CD4-positive, alpha-beta T cell treated with Interferon gamma for 1 hour (primary cell): ENCODE results near the gene NAV3.
"Not testable (repeated sequence)": the region's sequence is repeated elsewhere in the genome, so short reads cannot be mapped to it uniquely, and the experiment has no call there.

Experiments used
- DNase-seq: peaks from one replicate; pipeline ENCODE4 v3.0.0-alpha.2; 2020

The NAV3 gene

GRCh38 chr12:78081590-78082314 is 251.1 kb downstream of the NAV3 start:
- DNase-seq: no peak

- no peak for DNase-seq
Measured at GRCh38 chr12:78085542-78086182, 255.0 kb downstream of the NAV3 start.

GRCh38 chr12:78086553-78087362 is 256.1 kb downstream of the NAV3 start:
- DNase-seq: no peak

- DNase-seq: no peak
Measured at GRCh38 chr12:78087363-78087675, 256.6 kb downstream of the NAV3 start.

- no peak for DNase-seq
Measured at GRCh38 chr12:78088391-78088832, 257.7 kb downstream of the NAV3 start.

GRCh38 chr12:78090266-78090665 is 259.6 kb downstream of the NAV3 start:
- DNase-seq: no peak

- DNase-seq: no peak
Measured at GRCh38 chr12:78095623-78096022, 264.9 kb downstream of the NAV3 start.

- DNase-seq: no peak
Measured at GRCh38 chr12:78096909-78097597, 266.4 kb downstream of the NAV3 start.

GRCh38 chr12:78099806-78100205 is 269.1 kb downstream of the NAV3 start:
- no peak for DNase-seq

- DNase-seq: no peak
Measured at GRCh38 chr12:78101113-78101876, 270.6 kb downstream of the NAV3 start.

DNA sequence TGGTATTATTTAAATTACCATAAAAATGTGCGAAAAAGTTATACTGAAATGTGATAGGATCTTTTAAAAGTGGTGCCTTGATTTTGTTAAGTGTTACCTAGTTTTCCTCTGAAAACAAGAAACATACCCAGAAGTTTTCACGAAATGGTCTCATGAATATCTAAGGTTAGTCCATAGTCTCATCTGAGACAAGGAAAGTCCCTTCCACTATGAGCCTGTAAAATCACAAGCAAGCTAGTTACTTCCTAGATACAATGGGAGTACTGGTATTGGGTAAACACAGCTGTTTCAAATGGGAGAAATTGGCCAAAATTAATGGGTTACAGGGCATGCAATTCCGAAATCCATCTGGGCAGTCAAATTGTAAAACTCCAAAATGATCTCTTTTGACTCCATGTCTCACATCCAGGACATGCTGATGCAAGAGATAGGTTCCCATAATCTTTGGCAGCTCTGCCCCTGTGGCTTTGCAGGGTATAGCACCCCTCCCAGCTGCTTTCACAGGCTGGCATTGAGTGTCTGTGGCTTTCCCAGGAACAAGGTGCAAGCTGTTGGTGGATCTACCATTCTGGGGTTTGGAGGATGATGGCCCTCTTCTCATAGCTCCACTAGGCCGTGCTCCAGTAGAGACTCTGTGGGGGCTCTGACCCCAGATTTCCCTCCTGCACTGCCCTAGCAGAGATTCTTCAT is 271.4 kb downstream of the NAV3 start:
- DNase-seq: no peak

DNA sequence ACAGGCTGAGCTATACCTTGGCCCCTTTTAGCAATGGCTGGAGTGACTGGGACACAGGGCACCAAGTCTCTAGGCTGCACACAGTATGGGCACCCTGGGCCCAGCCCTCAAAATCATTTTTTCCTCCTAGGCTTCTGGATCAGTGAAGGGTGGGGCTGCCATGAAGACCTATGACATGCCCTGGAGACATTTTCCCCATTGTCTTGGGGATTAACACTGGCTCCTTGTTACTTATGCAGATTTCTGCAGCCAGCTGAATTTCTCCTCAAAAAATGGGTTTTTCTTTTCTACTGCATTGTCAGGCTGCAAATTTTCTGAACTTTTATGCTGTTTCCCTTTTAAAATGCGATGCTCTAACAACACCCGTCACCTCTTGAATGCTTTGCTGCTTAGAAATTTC is 272.1 kb downstream of the NAV3 start:
- not testable (repeated sequence) for DNase-seq

DNA sequence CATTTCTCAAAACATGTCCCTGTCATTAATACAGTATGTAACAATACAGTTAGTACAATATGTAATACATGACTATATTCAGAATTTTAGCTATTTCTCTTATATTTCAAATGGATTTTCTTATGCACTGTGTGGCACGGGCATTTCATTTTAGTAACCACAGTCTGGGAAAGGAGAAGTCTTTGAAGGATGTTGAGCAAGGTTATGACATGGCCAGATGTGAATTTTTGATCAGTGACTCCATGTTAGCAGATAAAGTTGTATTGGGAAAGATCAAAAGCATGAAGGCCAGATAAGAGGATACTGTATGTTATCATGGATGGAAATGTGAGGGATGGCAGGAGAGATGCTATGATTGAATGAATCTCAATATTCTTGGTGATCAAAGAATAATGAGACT is 285.2 kb downstream of the NAV3 start:
- DNase-seq: no peak

- DNase-seq: no peak
Measured at GRCh38 chr12:78118036-78118435, 287.3 kb downstream of the NAV3 start.

GRCh38 chr12:78118486-78118885 is 287.8 kb downstream of the NAV3 start:
- DNase-seq: no peak

- DNase-seq: no peak
Measured at GRCh38 chr12:78119351-78119918, 288.7 kb downstream of the NAV3 start.

GRCh38 chr12:78120306-78120705 is 289.6 kb downstream of the NAV3 start:
- no peak for DNase-seq

DNA sequence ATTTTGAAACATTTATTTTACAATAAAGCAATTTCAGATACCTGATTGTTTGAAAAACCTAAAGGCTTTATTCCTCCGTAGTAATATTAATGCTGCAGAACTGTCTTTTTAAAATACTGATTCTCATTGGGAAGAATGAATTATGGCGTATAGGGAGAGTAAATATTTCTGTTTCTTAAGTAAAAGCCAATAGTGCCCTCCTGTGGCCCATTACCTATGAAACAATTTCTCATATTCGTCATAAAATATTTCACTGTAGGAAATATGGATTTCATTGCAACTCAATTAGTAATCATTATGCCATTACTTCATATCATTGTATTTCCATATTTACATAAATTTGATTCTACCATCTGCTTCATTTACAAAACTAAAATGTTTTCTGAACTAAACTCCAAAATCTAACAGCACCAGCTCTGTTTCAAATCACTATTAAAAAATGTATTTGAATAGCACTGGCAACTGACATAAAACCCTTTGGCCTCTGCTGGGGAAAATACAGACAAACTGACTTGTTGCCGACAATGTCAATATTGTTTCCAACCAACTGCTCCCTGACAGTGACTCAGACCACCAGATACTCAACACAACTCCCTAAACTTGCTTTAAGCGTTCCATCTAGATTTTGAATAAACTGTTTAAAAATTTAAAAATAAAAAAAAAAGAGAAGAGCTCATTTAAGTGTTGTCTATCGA is 290.3 kb downstream of the NAV3 start:
- no peak for DNase-seq

DNA sequence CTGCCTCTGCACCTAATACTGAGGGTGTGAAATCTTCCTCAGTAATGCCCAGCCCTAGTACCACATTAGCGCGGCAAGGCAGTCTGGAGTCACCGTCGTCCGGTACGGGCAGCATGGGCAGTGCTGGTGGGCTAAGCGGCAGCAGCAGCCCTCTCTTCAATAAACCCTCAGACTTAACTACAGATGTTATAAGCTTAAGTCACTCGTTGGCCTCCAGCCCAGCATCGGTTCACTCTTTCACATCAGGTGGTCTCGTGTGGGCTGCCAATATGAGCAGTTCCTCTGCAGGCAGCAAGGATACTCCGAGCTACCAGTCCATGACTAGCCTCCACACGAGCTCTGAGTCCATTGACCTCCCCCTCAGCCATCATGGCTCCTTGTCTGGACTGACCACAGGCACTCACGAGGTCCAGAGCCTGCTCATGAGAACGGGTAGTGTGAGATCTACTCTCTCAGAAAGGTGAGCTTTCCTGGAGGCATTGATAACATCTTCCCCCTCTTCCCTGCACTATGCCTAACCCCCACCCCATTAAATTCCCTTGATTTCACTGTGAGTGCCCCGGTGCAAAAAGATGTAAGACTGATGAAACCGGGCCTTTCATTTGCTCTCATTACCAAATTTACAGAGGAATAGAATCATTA is 291.4 kb downstream of the NAV3 start:
- DNase-seq: no peak

DNA sequence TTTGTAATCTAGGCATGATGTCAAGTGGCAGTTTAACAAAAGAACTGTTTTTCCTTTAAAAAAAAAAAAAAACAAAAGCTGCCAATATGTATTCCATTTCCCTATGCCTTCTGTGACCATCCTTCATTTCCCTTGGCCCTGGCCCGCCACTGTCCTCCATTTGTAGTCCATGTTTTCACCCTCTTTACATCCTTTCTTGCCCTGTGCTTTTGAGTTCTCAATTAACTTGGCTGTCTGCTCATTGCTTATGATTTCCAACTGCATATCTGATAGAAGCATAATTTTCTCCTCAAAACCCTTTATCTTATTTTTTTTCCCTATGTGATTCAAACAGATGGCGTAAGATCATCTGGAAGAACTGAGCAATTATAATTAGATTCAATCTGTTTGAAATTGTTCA is 297.5 kb downstream of the NAV3 start:
- DNase-seq: no peak
